Smooth muscle cell of the umbilical artery (primary cell): ENCODE measurements around the gene RTN1. TPM values are rescaled to one million over a fixed set of nuclear protein-coding genes. Genes with fewer than 3 reads are reported as not detected.

Source experiments
- total RNA-seq: library from RNA; depleted of rRNA; stranded (reverse); fragments of >200 nt; gene quantifications from 2 replicates; pipeline ENCODE4 v1.2.3, GENCODE V29; 2014

The RTN1 gene
- total RNA-seq, result 7.5 and 15.4 TPM in 2 replicates

GRCh38 chr14:59870277-59871165 is at the start of gene RTN1:
Gene RTN1, minus strand, starts transcription at chr14:59870776. Its CDS starts 146 bp downstream, at chr14:59870630.

DNA sequence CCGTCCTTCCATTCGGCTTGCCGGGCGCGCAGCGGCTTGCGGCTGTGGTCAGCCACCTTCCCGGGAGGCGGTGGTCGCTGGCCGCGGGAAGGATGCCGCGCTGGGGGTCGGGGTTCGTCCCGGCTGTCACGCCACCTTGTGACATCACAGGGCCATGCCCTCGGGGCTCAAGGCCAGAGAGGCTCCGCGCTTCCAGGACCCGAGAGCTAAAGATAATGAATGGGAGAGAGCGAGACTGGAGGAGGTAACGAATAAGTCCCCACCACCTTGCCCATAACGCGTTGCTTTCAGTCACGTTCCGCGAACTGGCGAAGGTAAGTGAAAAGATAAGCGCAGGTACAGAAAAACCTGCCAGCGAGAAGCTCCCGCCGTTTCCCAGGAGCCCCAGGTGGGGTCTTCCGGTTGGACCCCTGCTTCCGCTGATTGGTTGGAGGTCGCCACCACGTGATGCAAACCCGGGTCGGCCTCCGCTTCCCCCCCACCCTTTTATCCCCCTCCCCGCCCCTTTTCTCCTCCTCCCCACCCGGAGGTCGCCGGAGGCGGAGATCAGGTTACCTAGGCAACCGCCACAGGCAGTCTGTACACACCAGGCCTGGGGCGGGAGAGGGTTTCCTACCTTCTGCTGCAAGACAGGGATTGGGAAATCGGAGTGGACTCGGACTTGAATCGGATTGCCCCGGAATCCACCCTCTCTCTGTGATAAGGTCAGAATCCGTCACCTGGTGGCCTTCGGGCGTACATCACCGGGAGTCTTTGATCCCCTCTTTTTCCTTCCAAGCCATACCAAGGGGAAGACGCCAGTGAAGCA is 49.2 kb upstream of the RTN1 start, which contains the start of gene LRRC9:
Gene LRRC9, plus strand, starts transcription at position 575 of the 808 bp plus-strand sequence.

GRCh38 chr14:59576332-59577294 is 294.0 kb downstream of the RTN1 start, which contains the start of gene CCDC175:
Gene CCDC175, minus strand, starts transcription at chr14:59576812. Its CDS starts 37 bp downstream, at chr14:59576775.

Other genes with a start within 250 kb of the RTN1 start
- not detected in 2 replicates for gene LRRC9, start 49.4 kb upstream of the RTN1 start, total RNA-seq
- gene PCNX4, start 221.1 kb upstream of the RTN1 start, total RNA-seq, result 96.8 and 143 TPM in 2 replicates